ENCODE measurements around the gene SOCS4. TPM values are rescaled to one million over a fixed set of nuclear protein-coding genes. Genes with fewer than 3 reads are reported as not detected.
"Not testable (repeated sequence)": the region's sequence is repeated elsewhere in the genome, so short reads cannot be mapped to it uniquely, and the experiment has no call there.

SOCS4 gene
- total RNA-seq, 1 experiment from 2014 or later, result 19.9 TPM

DNA sequence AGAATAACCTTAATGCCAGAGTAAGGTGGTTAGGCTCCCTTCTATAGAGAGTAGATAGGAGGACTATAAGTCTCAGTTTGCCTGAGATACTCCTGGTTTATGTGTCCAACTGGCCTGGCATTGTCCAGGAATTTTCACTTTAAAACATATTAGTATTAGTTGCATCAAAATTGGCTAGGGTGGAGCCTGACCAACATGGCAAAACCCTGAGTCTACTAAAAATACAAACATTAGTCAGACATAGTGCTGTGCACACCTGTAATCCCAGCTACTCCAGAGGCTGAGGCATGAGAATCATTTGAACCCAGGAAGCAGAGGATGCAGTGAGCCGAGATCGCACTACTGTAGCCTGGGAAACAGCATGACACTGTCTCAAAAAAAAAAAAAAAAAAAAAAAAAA is 12.0 kb upstream of the SOCS4 start:
- no TSS peak for BruUV-seq (replicated peaks)
- POLR2A ChIA-PET, result interaction anchor here (0.6 kb wide), 1 partner anchor 36 kb away, joined by 4 read pairs; the partner anchor contains the start of gene MAPK1IP1L
- in situ Hi-C loops (cut with HindIII; ENCODE audit: low pct_unique_long_range_greater_than_20kb, low sequenced_read_pairs), result no loop called here
- Histone ChIP-seq H3K27ac (ENCODE audit: low read length) (no peak overlapping the region), H3K4me3 (ENCODE audit: low read depth in 2 of 2, low read length in 2 of 2) (no peak overlapping the region), H3K27me3 (ENCODE audit: control insufficient read depth, insufficient read depth, low read length) (no peaks in the 10 kb centered on the region), H3K36me3 (ENCODE audit: control insufficient read depth, insufficient read depth, low read length) (peaks cover 3% of the 10 kb centered on the region; the same call in 1 of the 2 replicates), H3K4me1 (ENCODE audit: control insufficient read depth, insufficient read depth, low read length) (no peaks in the 10 kb centered on the region), H3K9me3 (ENCODE audit: control insufficient read depth, insufficient read depth, low read depth, low read length) (no peaks in the 10 kb centered on the region)
- intact Hi-C loops (cut with micrococcal nuclease; ENCODE audit: unreplicated experiment), result no loop called here
- TF ChIP-seq POLR2AphosphoS5 (IDR thresholded peaks at IDR 0.05; ENCODE audit: low read depth, low read length) (no peak), TCF7L2 (IDR thresholded peaks at IDR 0.05; ENCODE audit: low read depth, low read length) (no peak), REST (IDR thresholded peaks at IDR 0.05; ENCODE audit: insufficient read depth in 1 of 2, low read depth in 2 of 2, low read length in 1 of 2) (no peak)
- DNase-seq (ENCODE audit: low read depth, low spot score) (no peak), ATAC-seq (no peak)
- CTCF ChIA-PET, result no interaction called here

GRCh38 chr14:55019968-55020554 is 7.0 kb upstream of the SOCS4 start:
- ChIA-PET POLR2A (no interaction called here), CTCF (no interaction called here)
- in situ Hi-C loops (cut with HindIII; ENCODE audit: low pct_unique_long_range_greater_than_20kb, low sequenced_read_pairs), result no loop called here

DNA sequence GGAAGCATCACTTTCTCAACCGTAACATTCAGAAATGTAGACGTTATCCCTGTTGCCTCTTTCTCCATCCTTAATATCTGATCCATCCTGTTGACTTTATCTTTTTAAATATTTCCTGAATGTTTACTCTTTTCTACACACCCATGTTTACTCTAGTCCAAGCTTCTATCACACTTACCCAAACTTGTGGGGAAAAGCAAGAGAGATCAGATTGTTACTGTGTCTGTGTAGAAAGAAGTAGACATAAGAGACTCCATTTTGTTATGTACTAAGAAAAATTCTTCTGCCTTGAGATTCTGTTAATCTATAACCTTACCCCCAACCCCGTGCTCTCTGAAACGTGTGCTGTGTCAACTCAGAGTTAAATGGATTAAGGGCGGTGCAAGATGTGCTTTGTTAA is 2.7 kb upstream of the SOCS4 start:
- ATAC-seq; in situ Hi-C loops (cut with HindIII; ENCODE audit: low pct_unique_long_range_greater_than_20kb, low sequenced_read_pairs); H3K27me3 ChIP-seq (ENCODE audit: control insufficient read depth, insufficient read depth, low read length); H3K9me3 ChIP-seq (ENCODE audit: control insufficient read depth, insufficient read depth, low read depth, low read length); CTCF ChIA-PET; H3K27ac ChIP-seq (ENCODE audit: low read length); POLR2A ChIA-PET; DNase-seq (ENCODE audit: low read depth, low spot score); BruUV-seq (replicated peaks); intact Hi-C loops (cut with micrococcal nuclease; ENCODE audit: unreplicated experiment); H3K4me3 ChIP-seq (ENCODE audit: low read depth in 2 of 2, low read length in 2 of 2): not testable (repeated sequence)
- H3K36me3 ChIP-seq (ENCODE audit: control insufficient read depth, insufficient read depth, low read length), result peaks cover 11% of the 10 kb centered on the region
- peaks cover 14% of the 10 kb centered on the region for H3K4me1 ChIP-seq (ENCODE audit: control insufficient read depth, insufficient read depth, low read length)

More at GRCh38 chr14:55019968-55020554, 7.0 kb upstream of the SOCS4 start:
- Histone ChIP-seq H3K4me1 (ENCODE audit: control insufficient read depth, insufficient read depth, low read length) (no peaks in the 10 kb centered on the region), H3K9me3 (ENCODE audit: control insufficient read depth, insufficient read depth, low read depth, low read length) (no peaks in the 10 kb centered on the region), H3K27me3 (ENCODE audit: control insufficient read depth, insufficient read depth, low read length) (no peaks in the 10 kb centered on the region), H3K36me3 (ENCODE audit: control insufficient read depth, insufficient read depth, low read length) (no peaks in the 10 kb centered on the region; the same call in 1 of the 2 replicates), H3K4me3 (ENCODE audit: low read depth in 2 of 2, low read length in 2 of 2) (no peak overlapping the region), H3K27ac (ENCODE audit: low read length) (no peak overlapping the region)
- ATAC-seq (no peak), DNase-seq (ENCODE audit: low read depth, low spot score) (no peak)
- intact Hi-C loops (cut with micrococcal nuclease; ENCODE audit: unreplicated experiment), result no loop called here
- no peak for TF ChIP-seq TCF7L2 (IDR thresholded peaks at IDR 0.05; ENCODE audit: low read depth, low read length)
- TF ChIP-seq SIN3A (IDR thresholded peaks at IDR 0.05; ENCODE audit: borderline replicate concordance, insufficient read depth, low read depth, low read length), result no peak
- TF ChIP-seq REST (IDR thresholded peaks at IDR 0.05; ENCODE audit: insufficient read depth in 1 of 2, low read depth in 2 of 2, low read length in 1 of 2), result no peak
- TF ChIP-seq POLR2AphosphoS5 (IDR thresholded peaks at IDR 0.05; ENCODE audit: low read depth, low read length), result no peak
- TF ChIP-seq, protein P1, sequence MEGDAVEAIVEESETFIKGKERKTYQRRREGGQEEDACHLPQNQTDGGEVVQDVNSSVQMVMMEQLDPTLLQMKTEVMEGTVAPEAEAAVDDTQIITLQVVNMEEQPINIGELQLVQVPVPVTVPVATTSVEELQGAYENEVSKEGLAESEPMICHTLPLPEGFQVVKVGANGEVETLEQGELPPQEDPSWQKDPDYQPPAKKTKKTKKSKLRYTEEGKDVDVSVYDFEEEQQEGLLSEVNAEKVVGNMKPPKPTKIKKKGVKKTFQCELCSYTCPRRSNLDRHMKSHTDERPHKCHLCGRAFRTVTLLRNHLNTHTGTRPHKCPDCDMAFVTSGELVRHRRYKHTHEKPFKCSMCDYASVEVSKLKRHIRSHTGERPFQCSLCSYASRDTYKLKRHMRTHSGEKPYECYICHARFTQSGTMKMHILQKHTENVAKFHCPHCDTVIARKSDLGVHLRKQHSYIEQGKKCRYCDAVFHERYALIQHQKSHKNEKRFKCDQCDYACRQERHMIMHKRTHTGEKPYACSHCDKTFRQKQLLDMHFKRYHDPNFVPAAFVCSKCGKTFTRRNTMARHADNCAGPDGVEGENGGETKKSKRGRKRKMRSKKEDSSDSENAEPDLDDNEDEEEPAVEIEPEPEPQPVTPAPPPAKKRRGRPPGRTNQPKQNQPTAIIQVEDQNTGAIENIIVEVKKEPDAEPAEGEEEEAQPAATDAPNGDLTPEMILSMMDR (IDR thresholded peaks at IDR 0.05), result no peak
- BruUV-seq (replicated peaks), result no TSS peak

Measured in Panc1 (cell line).